ENCODE measurements around the gene TFCP2L1. TPM values are rescaled to one million over a fixed set of nuclear protein-coding genes. Genes with fewer than 3 reads are reported as not detected.

Gene TFCP2L1
- total RNA-seq, 4 donors from 2014 or later: 0.31 to 5.7 (median 0.41) TPM

GRCh38 chr2:121330921-121331320 is 45.9 kb upstream of the TFCP2L1 start:
- Histone ChIP-seq H3K36me3 (no peaks in the 10 kb centered on the region), H3K27ac (no peak overlapping the region), H3K27me3 (peaks cover 12% of the 10 kb centered on the region), H3K9me3 (no peaks in the 10 kb centered on the region), H3K4me1 (no peaks in the 10 kb centered on the region), H3K4me3 (no peak overlapping the region)
- WGBS, 2 donors (ENCODE audit: low coverage in 1 of 2): 89 to 95% methylated on average over 3 to 14 of the region's 15 CpGs
- ATAC-seq: no peak
- TF ChIP-seq CTCF (IDR thresholded peaks at IDR 0.05) (no peak), POLR2A (IDR thresholded peaks at IDR 0.05) (no peak), EP300 (IDR thresholded peaks at IDR 0.05) (no peak), POLR2AphosphoS5 (IDR thresholded peaks at IDR 0.05) (no peak)

DNA sequence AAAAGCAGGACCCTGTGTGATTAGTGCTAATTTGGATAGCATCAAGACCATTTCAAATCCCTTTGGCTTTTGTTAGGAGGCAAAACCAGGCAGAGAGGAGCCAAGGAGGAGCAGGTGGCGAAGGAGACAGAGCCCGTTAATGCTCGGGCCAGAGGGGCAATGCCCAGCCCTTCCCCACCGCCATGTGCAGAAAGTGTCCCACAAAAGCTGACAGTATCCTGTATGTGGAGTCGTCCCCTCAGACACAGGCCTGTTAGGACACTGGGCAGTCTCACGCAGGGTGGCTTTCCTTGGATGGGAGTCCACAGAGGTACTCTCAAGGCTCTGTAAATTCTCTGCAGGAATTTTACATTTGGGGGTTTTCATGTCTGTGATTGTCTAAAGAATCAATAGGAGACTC is 44.8 kb upstream of the TFCP2L1 start:
- no peaks in the 10 kb centered on the region for H3K9me3 ChIP-seq
- H3K27ac ChIP-seq: no peak overlapping the region
- no peaks in the 10 kb centered on the region for H3K36me3 ChIP-seq
- H3K27me3 ChIP-seq: peaks cover 12% of the 10 kb centered on the region
- H3K4me3 ChIP-seq: no peak overlapping the region
- TF ChIP-seq POLR2AphosphoS5 (IDR thresholded peaks at IDR 0.05): no peak
- TF ChIP-seq CTCF (IDR thresholded peaks at IDR 0.05): no peak
- TF ChIP-seq POLR2A (IDR thresholded peaks at IDR 0.05): no peak
- no peak for TF ChIP-seq EP300 (IDR thresholded peaks at IDR 0.05)
- no peak for ATAC-seq
- WGBS, 2 donors (ENCODE audit: low coverage in 1 of 2): 92% methylated on average over 2 of the region's 6 CpGs; no CpG with 5 or more reads in 1 of the 2 donors
- H3K4me1 ChIP-seq: no peaks in the 10 kb centered on the region

DNA sequence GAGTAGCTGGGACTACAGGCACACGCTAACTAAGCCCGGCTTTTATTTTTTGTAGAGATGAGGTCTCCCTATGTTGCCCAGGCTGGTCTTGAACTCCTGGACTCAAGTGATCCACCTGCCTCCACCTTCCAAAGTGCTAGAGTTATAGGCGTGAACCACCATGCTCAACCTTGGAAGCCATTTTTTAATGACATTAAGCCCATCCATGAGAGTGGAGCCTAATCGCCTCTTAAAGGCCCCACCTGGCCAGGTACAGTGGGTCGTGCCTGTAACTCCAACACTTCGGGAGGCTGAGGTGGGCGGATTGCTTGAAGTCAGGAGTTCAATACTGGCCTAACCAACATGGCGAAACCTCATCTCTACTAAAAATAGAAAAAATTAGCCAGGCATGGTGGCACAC is 41.6 kb upstream of the TFCP2L1 start:
- Histone ChIP-seq H3K27ac (no peak overlapping the region), H3K36me3 (no peaks in the 10 kb centered on the region), H3K9me3 (no peaks in the 10 kb centered on the region), H3K4me3 (no peak overlapping the region), H3K27me3 (peaks cover 17% of the 10 kb centered on the region), H3K4me1 (no peaks in the 10 kb centered on the region)
- WGBS, 2 donors (ENCODE audit: low coverage in 1 of 2): 100% methylated on average over 5 of the region's 8 CpGs; no CpG with 5 or more reads in 1 of the 2 donors
- TF ChIP-seq EP300 (IDR thresholded peaks at IDR 0.05): no peak
- no peak for ATAC-seq

GRCh38 chr2:121324601-121325000 is 39.6 kb upstream of the TFCP2L1 start:
- no peak for ATAC-seq
- Histone ChIP-seq H3K36me3 (no peaks in the 10 kb centered on the region), H3K27me3 (peaks cover 18% of the 10 kb centered on the region), H3K9me3 (no peaks in the 10 kb centered on the region), H3K27ac (no peak overlapping the region), H3K4me1 (no peaks in the 10 kb centered on the region), H3K4me3 (no peak overlapping the region)
- 91 to 97% methylated on average over 6 to 7 of the region's 7 CpGs for WGBS, 2 donors (ENCODE audit: low coverage in 1 of 2)
- TF ChIP-seq POLR2A (IDR thresholded peaks at IDR 0.05) (no peak), CTCF (IDR thresholded peaks at IDR 0.05) (no peak), EP300 (IDR thresholded peaks at IDR 0.05) (no peak), POLR2AphosphoS5 (IDR thresholded peaks at IDR 0.05) (no peak)

DNA sequence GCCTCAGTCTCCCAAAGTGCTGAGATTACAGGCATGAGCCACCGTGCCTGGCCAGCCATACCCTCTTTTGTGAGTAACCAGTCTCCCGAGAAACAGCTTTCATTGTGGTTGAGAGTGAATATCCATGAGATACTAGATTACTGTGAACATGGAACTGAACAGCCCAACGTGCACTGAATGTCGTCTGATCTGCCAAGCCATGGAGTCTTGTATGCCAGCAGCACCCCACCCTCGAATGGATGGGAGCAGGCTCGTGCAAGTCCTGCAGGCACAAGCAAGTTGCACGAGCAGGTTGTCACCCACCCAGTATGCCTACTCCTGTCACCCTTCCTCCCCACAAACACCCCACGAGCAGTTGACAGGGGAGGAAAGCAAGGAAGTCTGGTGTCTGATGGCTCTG is 36.5 kb upstream of the TFCP2L1 start:
- TF ChIP-seq EP300 (IDR thresholded peaks at IDR 0.05) (no peak), CTCF (IDR thresholded peaks at IDR 0.05) (no peak), POLR2AphosphoS5 (IDR thresholded peaks at IDR 0.05) (no peak), POLR2A (IDR thresholded peaks at IDR 0.05) (no peak)
- peaks cover 10% of the 10 kb centered on the region for H3K27me3 ChIP-seq
- no peak overlapping the region for H3K4me3 ChIP-seq
- H3K27ac ChIP-seq: no peak overlapping the region
- no peaks in the 10 kb centered on the region for H3K36me3 ChIP-seq
- WGBS, 2 donors (ENCODE audit: low coverage in 1 of 2): 88% methylated on average over 4 of the region's 8 CpGs; no CpG with 5 or more reads in 1 of the 2 donors
- no peak for ATAC-seq
- no peaks in the 10 kb centered on the region for H3K9me3 ChIP-seq
- H3K4me1 ChIP-seq: no peaks in the 10 kb centered on the region
